GM19240 (cell line): ENCODE results near the gene ST6GALNAC4.
"Not testable (repeated sequence)": the region's sequence is repeated elsewhere in the genome, so short reads cannot be mapped to it uniquely, and the experiment has no call there.

Source experiments
- DNase-seq: peaks from one replicate; pipeline ENCODE4 v3.0.0; 2011; ENCODE audit warnings: low spot score; ENCODE audit not compliant: insufficient read length

The ST6GALNAC4 gene

GRCh38 chr9:127872369-127873222, 44.2 kb downstream of the ST6GALNAC4 start:
- no peak for DNase-seq

- DNase-seq = no peak
These were observed 45.3 kb downstream of the ST6GALNAC4 start for GRCh38 chr9:127871531-127871930.

GRCh38 chr9:127870887-127871286, 46.0 kb downstream of the ST6GALNAC4 start:
- DNase-seq = no peak

GRCh38 chr9:127870153-127870491, 46.7 kb downstream of the ST6GALNAC4 start:
- DNase-seq = not testable (repeated sequence)

GRCh38 chr9:127869310-127870152, 47.3 kb downstream of the ST6GALNAC4 start:
- peak; percentile 98 for DNase-seq

GRCh38 chr9:127868278-127868902, 48.5 kb downstream of the ST6GALNAC4 start:
- no peak for DNase-seq

- no peak for DNase-seq
These were observed 49.2 kb downstream of the ST6GALNAC4 start for GRCh38 chr9:127867356-127868277.

- no peak for DNase-seq
These were observed 50.3 kb downstream of the ST6GALNAC4 start for GRCh38 chr9:127866535-127866934.

GRCh38 chr9:127865645-127866464, 51.0 kb downstream of the ST6GALNAC4 start:
- no peak for DNase-seq

GRCh38 chr9:127863191-127863621, 53.6 kb downstream of the ST6GALNAC4 start:
- DNase-seq = no peak

- DNase-seq = no peak
These were observed 54.5 kb downstream of the ST6GALNAC4 start for GRCh38 chr9:127862075-127863011.

- DNase-seq = no peak
These were observed 56.1 kb downstream of the ST6GALNAC4 start for GRCh38 chr9:127860779-127861178.

GRCh38 chr9:127860260-127860659, 56.6 kb downstream of the ST6GALNAC4 start:
- no peak for DNase-seq

- no peak for DNase-seq
These were observed 58.8 kb downstream of the ST6GALNAC4 start for GRCh38 chr9:127858041-127858512.
